Astrocyte of the cerebellum (primary cell): ENCODE results near the gene ENG.
A peak's percentile ranks its signal among the peaks of the same experiment; 100 is the strongest.

ENCODE experiments used
- DNase-seq: peaks from one replicate; pipeline ENCODE4 v3.0.0-alpha.2; 2011; ENCODE audit warnings: low read depth
- H3K4me3 ChIP-seq: 2 replicates; pipeline ENCODE4 v1.5.1; 2011; ENCODE audit warnings: mild to moderate bottlenecking, low read depth, low read length, moderate library complexity
- CTCF ChIP-seq: IDR thresholded peaks from 2 replicates; pipeline ENCODE4 v1.5.1; 2012; ENCODE audit warnings: low read length, low read depth, moderate library complexity, mild to moderate bottlenecking; ENCODE audit errors: missing control alignments
- in situ Hi-C: cut with HindIII; loops from 2 replicates; pipeline ENCODE4 v1.10.0; 2017; ENCODE audit warnings: low sequenced_read_pairs

The ENG gene

GRCh38 chr9:127878652-127879390 lies 24.4 kb upstream of the ENG start:
- DNase-seq: no peak
- no peak overlapping the region for H3K4me3 ChIP-seq
- in situ Hi-C loops: no loop called here
- TF ChIP-seq CTCF: no peak

- in situ Hi-C loops: no loop called here
- TF ChIP-seq CTCF: no peak
- H3K4me3 ChIP-seq: peak overlapping the region; percentile 50
- DNase-seq: no peak
Observed at GRCh38 chr9:127878001-127878651, 23.7 kb upstream of the ENG start.

- no peak for TF ChIP-seq CTCF
- no peak for DNase-seq
- H3K4me3 ChIP-seq: peak within 1 kb of the TSS; percentile 50
- in situ Hi-C loops: no loop called here
Observed at GRCh38 chr9:127877566-127877998, 23.1 kb upstream of the ENG start, which contains the start of gene AK1. TSS of gene AK1 (minus strand) at chr9:127877675. CDS start at chr9:127874617, 3,058 bp downstream.

- H3K4me3 ChIP-seq: peak overlapping the region; percentile 50
- TF ChIP-seq CTCF: no peak
- in situ Hi-C loops: no loop called here
- no peak for DNase-seq
Observed at GRCh38 chr9:127876764-127877562, 22.5 kb upstream of the ENG start.

GRCh38 chr9:127876026-127876763 lies 21.7 kb upstream of the ENG start:
- in situ Hi-C loops: no loop called here

More at GRCh38 chr9:127876026-127876763, 21.7 kb upstream of the ENG start:
- DNase-seq: no peak
- peak overlapping the region; percentile 50 for H3K4me3 ChIP-seq
- no peak for TF ChIP-seq CTCF
